IMR-90 (cell line): ENCODE measurements around the gene TXLNA.

Experiments used
- POLR2A ChIP-seq: IDR thresholded peaks from 2 replicates; pipeline ENCODE4 v1.6.1; 2012; ENCODE audit warnings: mild to moderate bottlenecking, low read depth, low read length
- SMC3 ChIP-seq: fragments of 150-350 bp; IDR thresholded peaks from 2 replicates; pipeline ENCODE4 v1.6.1; 2016; ENCODE audit warnings: low read depth, mild to moderate bottlenecking, antibody characterized with exemption, low read length, moderate library complexity
- TF ChIP-seq, protein P1 (sequence below): conservative IDR thresholded peaks from 2 replicates; pipeline ENCODE4 v1.5.1; 2012; ENCODE audit warnings: mild to moderate bottlenecking, low read depth, low read length, improper control_type of control experiment

DNA sequence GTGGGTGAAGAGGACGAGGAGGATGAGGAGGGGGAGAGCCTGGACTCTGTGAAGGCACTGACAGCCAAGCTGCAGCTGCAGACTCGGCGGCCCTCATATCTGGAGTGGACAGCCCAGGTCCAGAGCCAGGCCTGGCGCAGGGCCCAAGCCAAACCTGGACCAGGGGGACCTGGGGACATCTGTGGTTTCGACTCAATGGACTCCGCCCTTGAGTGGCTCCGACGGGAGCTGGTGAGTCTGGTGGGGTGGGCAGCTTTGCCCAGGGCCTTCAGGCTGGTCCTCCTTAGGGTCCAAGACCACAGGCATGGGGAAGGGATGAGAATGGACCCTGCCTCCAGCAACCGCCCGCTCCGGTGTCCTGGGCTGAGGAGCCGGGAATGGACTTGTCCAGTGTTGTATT is 68.0 kb downstream of the TXLNA start:
- TF ChIP-seq, protein P1, sequence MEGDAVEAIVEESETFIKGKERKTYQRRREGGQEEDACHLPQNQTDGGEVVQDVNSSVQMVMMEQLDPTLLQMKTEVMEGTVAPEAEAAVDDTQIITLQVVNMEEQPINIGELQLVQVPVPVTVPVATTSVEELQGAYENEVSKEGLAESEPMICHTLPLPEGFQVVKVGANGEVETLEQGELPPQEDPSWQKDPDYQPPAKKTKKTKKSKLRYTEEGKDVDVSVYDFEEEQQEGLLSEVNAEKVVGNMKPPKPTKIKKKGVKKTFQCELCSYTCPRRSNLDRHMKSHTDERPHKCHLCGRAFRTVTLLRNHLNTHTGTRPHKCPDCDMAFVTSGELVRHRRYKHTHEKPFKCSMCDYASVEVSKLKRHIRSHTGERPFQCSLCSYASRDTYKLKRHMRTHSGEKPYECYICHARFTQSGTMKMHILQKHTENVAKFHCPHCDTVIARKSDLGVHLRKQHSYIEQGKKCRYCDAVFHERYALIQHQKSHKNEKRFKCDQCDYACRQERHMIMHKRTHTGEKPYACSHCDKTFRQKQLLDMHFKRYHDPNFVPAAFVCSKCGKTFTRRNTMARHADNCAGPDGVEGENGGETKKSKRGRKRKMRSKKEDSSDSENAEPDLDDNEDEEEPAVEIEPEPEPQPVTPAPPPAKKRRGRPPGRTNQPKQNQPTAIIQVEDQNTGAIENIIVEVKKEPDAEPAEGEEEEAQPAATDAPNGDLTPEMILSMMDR, result no peak
- TF ChIP-seq POLR2A (no peak), SMC3 (no peak)
